Chondrocyte (in vitro differentiated cells): ENCODE measurements around the gene IQGAP1. TPM values are rescaled to one million over a fixed set of nuclear protein-coding genes. Genes with fewer than 3 reads are reported as not detected.
A peak's percentile ranks its signal among the peaks of the same experiment; 100 is the strongest.

Experiments
- DNase-seq: peaks from one replicate; pipeline ENCODE4 v3.0.0; 2021; ENCODE audit warnings: mixed read lengths, low spot score
- H3K27ac Mint-ChIP-seq: one replicate; pipeline ENCODE4 v1.8.0; 2021; ENCODE audit warnings: mild to moderate bottlenecking, moderate library complexity, mixed read lengths; ENCODE audit not compliant: unreplicated experiment
- H3K27me3 Mint-ChIP-seq: 2 replicates; pipeline ENCODE4 v1.8.0; 2021; ENCODE audit warnings: low read depth, mixed read lengths
- H3K36me3 Mint-ChIP-seq: 2 replicates; pipeline ENCODE4 v1.8.0; 2021; ENCODE audit warnings: low read depth, mixed read lengths
- H3K4me1 Mint-ChIP-seq: 2 replicates; pipeline ENCODE4 v1.8.0; 2021; ENCODE audit warnings: low read depth, mild to moderate bottlenecking, mixed read lengths
- H3K4me3 Mint-ChIP-seq: one replicate; pipeline ENCODE4 v1.8.0; 2021; ENCODE audit warnings: mild to moderate bottlenecking, moderate library complexity, mixed read lengths; ENCODE audit not compliant: unreplicated experiment
- H3K9me3 Mint-ChIP-seq: 2 replicates; pipeline ENCODE4 v1.8.0; 2021; ENCODE audit warnings: low read depth, mixed read lengths
- CTCF ChIP-seq: fragments of 200-600 bp; sonication (generic); IDR thresholded peaks from 2 replicates; pipeline ENCODE4 v1.5.0; 2021; ENCODE audit warnings: antibody characterized with exemption, mild to moderate bottlenecking, moderate library complexity
- total RNA-seq: library from RNA; stranded (reverse); gene quantifications from 3 replicates; pipeline ENCODE4 v1.2.1, GENCODE V29; 2021

The IQGAP1 gene
- total RNA-seq, 1 donor from 2014 or later = 209 TPM

GRCh38 chr15:90471769-90472168, 83.7 kb downstream of the IQGAP1 start:
- Mint-ChIP-seq H3K4me3 (no peak overlapping the region), H3K27ac (no peak overlapping the region), H3K4me1 (peaks cover 9% of the 10 kb centered on the region), H3K27me3 (no peaks in the 10 kb centered on the region), H3K36me3 (peaks cover 38% of the 10 kb centered on the region), H3K9me3 (no peaks in the 10 kb centered on the region)
- DNase-seq = no peak
- no peak for TF ChIP-seq CTCF

- no peak for DNase-seq
- Mint-ChIP-seq H3K27me3 (no peaks in the 10 kb centered on the region), H3K36me3 (peaks cover 33% of the 10 kb centered on the region), H3K4me1 (no peaks in the 10 kb centered on the region), H3K9me3 (no peaks in the 10 kb centered on the region), H3K4me3 (no peak overlapping the region), H3K27ac (peak overlapping the region; percentile 23)
- no peak for TF ChIP-seq CTCF
Observed at GRCh38 chr15:90478846-90479481, 90.9 kb downstream of the IQGAP1 start.

GRCh38 chr15:90479656-90480055, 91.6 kb downstream of the IQGAP1 start:
- TF ChIP-seq CTCF = no peak
- no peak overlapping the region for H3K4me3 Mint-ChIP-seq
- H3K27ac Mint-ChIP-seq = peak overlapping the region; percentile 25
- H3K9me3 Mint-ChIP-seq = no peaks in the 10 kb centered on the region
- H3K4me1 Mint-ChIP-seq = no peaks in the 10 kb centered on the region
- H3K27me3 Mint-ChIP-seq = no peaks in the 10 kb centered on the region
- peaks cover 30% of the 10 kb centered on the region for H3K36me3 Mint-ChIP-seq
- no peak for DNase-seq

- Mint-ChIP-seq H3K27ac (peak overlapping the region; percentile 65), H3K4me3 (no peak overlapping the region), H3K36me3 (peaks cover 40% of the 10 kb centered on the region), H3K4me1 (no peaks in the 10 kb centered on the region), H3K9me3 (no peaks in the 10 kb centered on the region), H3K27me3 (no peaks in the 10 kb centered on the region)
- DNase-seq = no peak
- TF ChIP-seq CTCF = no peak
Observed at GRCh38 chr15:90481023-90481422, 93.0 kb downstream of the IQGAP1 start.

GRCh38 chr15:90482124-90483011, 94.3 kb downstream of the IQGAP1 start:
- no peak overlapping the region for H3K4me3 Mint-ChIP-seq
- H3K27ac Mint-ChIP-seq = peak overlapping the region; percentile 50
- H3K9me3 Mint-ChIP-seq = no peaks in the 10 kb centered on the region
- H3K36me3 Mint-ChIP-seq = peaks cover 43% of the 10 kb centered on the region
- peak; percentile 94 for TF ChIP-seq CTCF
- no peaks in the 10 kb centered on the region for H3K27me3 Mint-ChIP-seq
- H3K4me1 Mint-ChIP-seq = no peaks in the 10 kb centered on the region
- DNase-seq = no peak
